ENCODE data around the gene TACR2.
"Not testable (repeated sequence)": the region's sequence is repeated elsewhere in the genome, so short reads cannot be mapped to it uniquely, and the experiment has no call there.

TACR2 gene

DNA sequence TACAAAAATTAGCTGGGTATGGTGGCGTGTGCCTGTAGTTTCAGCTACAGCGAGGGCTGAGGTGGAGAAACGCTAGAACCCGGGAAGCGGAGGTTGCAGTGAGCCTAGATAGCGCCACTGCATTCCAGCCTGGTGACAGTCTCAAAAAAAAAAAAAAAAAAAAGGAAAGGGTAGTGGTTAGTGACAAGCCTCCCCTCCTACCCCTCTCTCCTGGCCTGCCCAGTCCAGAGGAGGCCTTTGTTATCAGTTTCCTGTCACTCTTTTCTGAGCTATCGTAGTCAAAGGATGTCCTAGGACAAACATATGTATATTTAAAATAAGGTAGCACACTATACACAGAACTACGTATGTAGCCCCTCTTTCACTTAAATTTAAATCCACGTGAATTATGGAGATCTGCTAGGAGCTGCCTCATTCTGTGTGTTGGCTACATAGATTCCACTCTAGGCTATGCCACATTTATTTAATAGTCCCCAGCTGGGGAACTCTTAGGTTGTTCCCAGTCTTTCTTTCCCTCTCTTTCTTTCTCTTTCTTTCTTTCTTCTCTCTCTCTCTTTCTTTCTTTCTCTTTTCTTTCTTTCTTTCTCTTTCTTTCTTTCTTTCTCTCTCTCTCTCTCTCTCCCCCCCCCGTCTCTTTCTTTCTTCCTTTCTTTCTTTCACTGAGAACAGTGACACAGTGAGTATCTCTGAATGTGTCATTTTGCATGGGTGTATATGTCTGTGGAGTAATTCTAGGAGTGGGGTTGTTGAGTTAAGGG is 38.5 kb upstream of the TACR2 start:
- H3K9me3 Mint-ChIP-seq = no peaks in the 10 kb centered on the region
- no peak overlapping the region for H3K27ac Mint-ChIP-seq
- ATAC-seq = no peak
- DNase-seq = no peak
- no peak overlapping the region for H3K4me3 Mint-ChIP-seq
- H3K27me3 Mint-ChIP-seq = peaks cover 27% of the 10 kb centered on the region
- peaks cover 28% of the 10 kb centered on the region for H3K4me1 Mint-ChIP-seq

GRCh38 chr10:69453795-69454194 is 37.1 kb upstream of the TACR2 start:
- DNase-seq (no peak), ATAC-seq (no peak)
- Mint-ChIP-seq H3K4me3 (no peak overlapping the region), H3K9me3 (no peaks in the 10 kb centered on the region), H3K4me1 (peaks cover 34% of the 10 kb centered on the region), H3K27me3 (peaks cover 27% of the 10 kb centered on the region), H3K27ac (no peak overlapping the region)

DNA sequence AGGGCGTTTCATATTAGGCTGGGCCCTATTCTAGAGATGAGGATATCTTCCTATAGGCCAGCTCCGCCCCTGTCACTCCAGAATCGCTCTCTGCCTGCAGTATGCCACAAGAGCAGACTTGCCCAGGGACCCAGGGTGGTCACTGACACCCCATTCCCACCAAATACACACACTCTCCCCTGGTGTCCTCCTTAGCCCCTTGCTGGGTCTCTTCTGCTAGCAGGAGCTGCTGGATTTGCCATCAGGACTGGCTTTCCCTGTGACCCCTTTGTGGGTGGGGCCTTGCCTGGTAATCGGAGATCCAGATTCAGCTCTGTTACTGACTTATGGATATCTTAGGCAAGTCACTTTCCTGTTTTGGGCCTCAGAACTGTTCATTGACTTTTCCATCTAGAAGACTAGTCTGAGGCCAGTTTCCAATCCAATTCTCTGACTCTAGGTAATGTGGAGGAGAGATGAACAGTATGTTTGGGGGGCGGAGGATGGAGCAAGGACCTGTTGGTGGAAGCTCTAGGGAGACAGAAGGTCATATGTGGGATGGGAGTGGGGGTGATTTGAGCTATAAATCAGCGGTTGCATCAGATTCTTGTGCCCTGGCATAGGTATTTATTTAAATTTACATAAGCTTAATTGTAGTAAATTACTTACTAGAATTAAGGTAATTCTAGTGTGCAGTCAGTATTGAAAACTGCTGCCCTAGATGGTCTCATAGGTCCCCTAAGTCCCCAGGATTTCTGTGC is 36.1 kb upstream of the TACR2 start:
- DNase-seq = no peak
- H3K4me1 Mint-ChIP-seq = peaks cover 34% of the 10 kb centered on the region
- ATAC-seq = no peak
- H3K27ac Mint-ChIP-seq = no peak overlapping the region
- H3K27me3 Mint-ChIP-seq = peaks cover 27% of the 10 kb centered on the region
- no peaks in the 10 kb centered on the region for H3K9me3 Mint-ChIP-seq
- peak overlapping the region in 1 of 2 donors; percentile 45 for H3K4me3 Mint-ChIP-seq

DNA sequence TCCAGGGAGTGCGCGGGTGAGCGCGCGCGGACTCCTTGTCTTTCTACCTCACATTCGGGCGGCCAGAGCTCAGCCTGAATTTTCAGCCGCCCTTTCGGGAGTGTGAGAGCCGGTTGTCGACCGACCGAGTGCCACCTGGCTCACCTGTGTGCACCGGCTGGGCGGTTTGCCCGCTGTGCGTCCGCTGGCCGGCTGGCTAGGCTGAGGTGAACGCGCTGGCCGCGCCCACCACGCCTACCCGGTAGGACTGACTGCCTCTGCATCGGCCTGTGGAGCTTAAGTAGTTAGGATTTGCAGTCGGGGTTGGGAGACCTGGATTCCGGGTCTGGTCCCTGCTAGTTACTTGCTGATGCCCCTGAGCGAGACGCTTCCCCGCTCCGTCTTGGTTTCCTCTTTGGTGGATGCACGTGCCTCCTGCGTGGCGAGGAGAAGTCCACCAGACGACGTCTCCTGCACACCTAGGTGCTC is 35.1 kb upstream of the TACR2 start:
- peak; percentile 5 for ATAC-seq
- Mint-ChIP-seq H3K27ac (no peak overlapping the region), H3K27me3 (peaks cover 27% of the 10 kb centered on the region), H3K4me1 (peaks cover 29% of the 10 kb centered on the region), H3K9me3 (no peaks in the 10 kb centered on the region), H3K4me3 (peak overlapping the region; percentile 82 to 96)
- no peak for DNase-seq

DNA sequence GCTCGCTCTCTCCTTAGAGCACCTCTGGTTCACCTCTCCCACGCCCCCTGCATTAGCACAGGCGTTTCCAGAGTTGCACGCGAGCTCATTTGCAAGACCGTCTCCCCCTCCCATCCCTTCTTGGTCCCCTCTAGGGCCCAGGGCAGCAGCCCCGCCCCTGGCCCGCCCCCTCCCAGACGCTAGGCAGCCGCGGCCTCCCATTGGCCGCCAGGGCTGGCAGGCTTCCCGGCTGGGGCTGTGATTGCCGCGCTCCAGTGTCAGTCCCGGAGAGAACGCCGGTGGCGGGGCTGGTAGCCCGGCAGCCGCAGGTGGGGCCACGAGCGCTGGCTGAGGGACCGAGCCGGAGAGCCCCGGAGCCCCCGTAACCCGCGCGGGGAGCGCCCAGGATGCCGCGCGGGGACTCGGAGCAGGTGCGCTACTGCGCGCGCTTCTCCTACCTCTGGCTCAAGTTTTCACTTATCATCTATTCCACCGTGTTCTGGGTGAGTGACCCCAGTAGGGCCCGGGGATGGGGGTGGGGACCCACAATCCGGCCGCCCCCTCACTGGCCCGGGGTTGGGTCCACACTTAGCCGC is 34.6 kb upstream of the TACR2 start, which contains the start of gene TSPAN15:
Gene TSPAN15 (plus strand): TSS at position 257 of the 575 bp plus-strand sequence. CDS start 130 bp downstream, at position 387.
- Mint-ChIP-seq H3K4me3 (peak within 1 kb of the TSS; percentile 82 to 96), H3K9me3 (no peaks in the 10 kb centered on the region), H3K27ac (no peak within 1 kb of the TSS), H3K27me3 (peaks cover 27% of the 10 kb centered on the region), H3K4me1 (peaks cover 29% of the 10 kb centered on the region)
- ATAC-seq (peak; percentile 92), DNase-seq (peak; percentile 72 to 75)

DNA sequence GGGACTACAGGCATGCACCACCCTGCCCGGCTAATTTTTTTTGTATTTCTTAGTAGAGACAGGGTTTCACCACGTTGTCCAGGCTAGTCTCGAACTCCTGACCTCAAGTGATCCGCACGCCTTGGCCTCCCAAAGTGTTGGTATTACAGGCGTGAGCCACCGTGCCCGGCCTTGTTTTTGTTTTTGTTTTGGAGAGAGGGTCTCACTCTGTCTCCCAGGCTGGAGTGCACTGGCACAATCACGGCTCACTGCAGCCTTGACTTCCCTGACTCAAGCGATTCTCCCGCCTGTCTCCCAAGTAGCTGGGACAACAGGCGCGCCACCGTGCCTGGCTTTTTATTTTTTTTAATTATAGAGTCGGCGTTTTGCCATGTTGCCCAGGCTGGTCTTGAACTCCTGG is 33.7 kb upstream of the TACR2 start:
- ATAC-seq, H3K9me3 Mint-ChIP-seq, H3K27ac Mint-ChIP-seq, DNase-seq: not testable (repeated sequence)
- H3K27me3 Mint-ChIP-seq = peaks cover 27% of the 10 kb centered on the region
- peak overlapping the region in 1 of 2 donors; percentile 11 for H3K4me3 Mint-ChIP-seq
- peaks cover 29% of the 10 kb centered on the region for H3K4me1 Mint-ChIP-seq

DNA sequence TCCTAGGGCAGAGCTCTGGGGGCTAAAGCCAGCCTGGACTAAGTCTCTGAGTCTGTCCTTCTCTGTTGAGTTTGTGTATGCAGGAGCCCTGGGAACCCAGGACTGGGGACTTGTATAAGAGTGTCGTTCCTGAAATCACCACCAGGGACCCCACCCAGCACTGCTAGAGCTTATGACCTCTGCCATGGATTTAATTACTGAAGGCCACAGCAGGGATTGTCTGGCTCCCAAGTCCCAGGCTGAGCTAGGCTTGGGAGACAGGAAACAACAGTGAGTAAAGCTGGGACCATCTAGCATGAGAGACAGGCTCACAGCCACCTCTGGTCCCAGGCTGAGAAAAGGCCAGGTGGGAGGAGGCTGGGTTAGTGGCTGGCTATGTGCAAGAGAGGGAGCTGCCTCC is 33.1 kb upstream of the TACR2 start:
- Mint-ChIP-seq H3K4me3 (no peak overlapping the region), H3K27me3 (peaks cover 27% of the 10 kb centered on the region), H3K9me3 (no peaks in the 10 kb centered on the region), H3K4me1 (peaks cover 29% of the 10 kb centered on the region), H3K27ac (no peak overlapping the region)
- DNase-seq = peak; percentile 28 to 32
- peak; percentile 69 for ATAC-seq

- no peak for ATAC-seq
- Mint-ChIP-seq H3K4me3 (no peak overlapping the region), H3K27ac (no peak overlapping the region), H3K27me3 (peaks cover 3% of the 10 kb centered on the region), H3K4me1 (peaks cover 18% of the 10 kb centered on the region), H3K9me3 (no peaks in the 10 kb centered on the region)
- DNase-seq = no peak
These were observed 30.0 kb upstream of the TACR2 start for GRCh38 chr10:69446650-69447151.

- no peaks in the 10 kb centered on the region for H3K9me3 Mint-ChIP-seq
- peaks cover 14% of the 10 kb centered on the region for H3K4me1 Mint-ChIP-seq
- ATAC-seq (no peak), DNase-seq (no peak)
- no peak overlapping the region for H3K4me3 Mint-ChIP-seq
- no peaks in the 10 kb centered on the region for H3K27me3 Mint-ChIP-seq
- H3K27ac Mint-ChIP-seq = no peak overlapping the region
These were observed 29.5 kb upstream of the TACR2 start for GRCh38 chr10:69446229-69446628.

DNA sequence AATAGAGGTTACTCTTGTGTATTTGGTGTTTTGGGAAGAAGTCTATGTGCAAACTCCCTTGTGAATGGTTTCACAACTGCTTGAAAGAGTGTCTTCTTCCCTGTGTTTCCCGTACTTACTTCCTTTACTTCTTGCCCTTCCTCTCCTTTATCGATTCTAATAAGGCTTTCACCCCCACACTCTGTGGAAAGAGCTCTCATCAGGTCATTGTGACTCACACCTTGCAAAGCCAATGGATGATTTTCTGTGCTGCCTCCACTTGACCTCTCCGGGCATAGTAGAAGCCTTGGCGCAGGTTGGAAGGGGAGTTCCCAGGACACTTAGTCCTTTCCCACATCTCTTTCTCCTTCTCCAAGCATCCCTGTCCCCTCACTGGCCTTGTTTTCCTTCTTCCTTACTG is 28.3 kb upstream of the TACR2 start:
- no peak overlapping the region for H3K4me3 Mint-ChIP-seq
- H3K9me3 Mint-ChIP-seq = no peaks in the 10 kb centered on the region
- ATAC-seq (no peak), DNase-seq (no peak)
- H3K27me3 Mint-ChIP-seq = no peaks in the 10 kb centered on the region
- H3K4me1 Mint-ChIP-seq = peaks cover 6% of the 10 kb centered on the region
- H3K27ac Mint-ChIP-seq = no peak overlapping the region

GRCh38 chr10:69443354-69443753 is 26.6 kb upstream of the TACR2 start:
- ATAC-seq (no peak), DNase-seq (no peak)
- no peak overlapping the region for H3K4me3 Mint-ChIP-seq
- H3K27me3 Mint-ChIP-seq = peaks cover 8% of the 10 kb centered on the region
- no peaks in the 10 kb centered on the region for H3K9me3 Mint-ChIP-seq
- no peak overlapping the region for H3K27ac Mint-ChIP-seq
- no peaks in the 10 kb centered on the region for H3K4me1 Mint-ChIP-seq

DNA sequence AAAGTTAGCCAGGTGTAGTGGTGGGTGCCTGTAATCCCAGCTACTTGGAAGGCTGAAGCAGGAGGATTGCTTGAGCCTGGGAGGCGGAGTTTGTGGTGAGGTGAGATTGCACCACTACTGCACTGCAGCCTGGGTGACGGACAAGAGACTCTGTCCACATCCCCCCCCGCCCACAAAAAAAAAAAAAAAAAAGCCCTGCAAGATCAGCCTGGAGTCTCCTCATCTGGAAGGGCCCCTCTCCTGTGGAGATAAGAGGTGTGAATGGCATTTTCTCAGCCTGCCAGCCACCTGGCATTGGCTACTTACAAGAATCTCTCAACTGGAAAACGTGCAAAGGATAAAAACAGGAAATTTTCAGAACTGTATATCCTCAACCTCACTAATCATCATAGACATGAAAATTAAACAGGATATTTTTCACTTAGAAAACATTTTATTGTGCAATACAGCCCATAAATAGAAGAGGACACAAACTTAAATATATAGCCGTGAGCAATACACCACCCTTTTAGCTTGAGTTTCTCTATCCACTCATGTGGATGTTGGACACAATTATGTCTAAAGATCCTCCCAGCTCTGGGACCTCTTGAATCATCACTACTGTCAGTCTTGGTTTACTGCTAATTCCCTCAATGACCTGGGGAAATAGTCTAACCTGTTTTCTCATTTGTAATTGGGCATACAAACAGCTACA is 23.2 kb upstream of the TACR2 start:
- no peak overlapping the region for H3K27ac Mint-ChIP-seq
- no peak for ATAC-seq
- H3K9me3 Mint-ChIP-seq = peaks cover 0 to 2% of the 10 kb centered on the region in 2 donors
- H3K4me1 Mint-ChIP-seq = no peaks in the 10 kb centered on the region
- no peak for DNase-seq
- peaks cover 8% of the 10 kb centered on the region for H3K27me3 Mint-ChIP-seq
- no peak overlapping the region for H3K4me3 Mint-ChIP-seq

DNA sequence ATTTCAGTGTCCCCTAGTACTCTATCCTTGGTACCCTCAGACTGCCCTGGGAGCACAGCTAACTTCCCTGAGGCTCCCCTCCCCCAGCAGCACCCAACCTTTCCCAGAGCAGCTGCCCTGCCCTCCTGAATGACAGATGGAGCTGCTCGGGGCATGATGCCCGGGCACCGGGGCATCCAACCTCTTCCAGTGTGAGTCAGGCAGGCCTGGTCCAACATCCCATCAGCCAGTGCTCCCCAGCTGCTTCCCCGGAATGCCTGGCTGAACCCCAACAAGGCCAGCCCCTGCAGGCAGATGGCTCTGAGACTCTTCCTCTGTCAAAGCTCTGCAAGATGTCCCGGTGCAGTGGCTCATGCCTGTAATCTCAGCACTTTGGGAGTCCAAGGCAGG is 22.6 kb upstream of the TACR2 start:
- Mint-ChIP-seq H3K4me3 (no peak overlapping the region), H3K4me1 (no peaks in the 10 kb centered on the region), H3K27me3 (peaks cover 8% of the 10 kb centered on the region), H3K27ac (no peak overlapping the region), H3K9me3 (peaks cover 0 to 5% of the 10 kb centered on the region in 2 donors)
- DNase-seq (no peak), ATAC-seq (no peak)

DNA sequence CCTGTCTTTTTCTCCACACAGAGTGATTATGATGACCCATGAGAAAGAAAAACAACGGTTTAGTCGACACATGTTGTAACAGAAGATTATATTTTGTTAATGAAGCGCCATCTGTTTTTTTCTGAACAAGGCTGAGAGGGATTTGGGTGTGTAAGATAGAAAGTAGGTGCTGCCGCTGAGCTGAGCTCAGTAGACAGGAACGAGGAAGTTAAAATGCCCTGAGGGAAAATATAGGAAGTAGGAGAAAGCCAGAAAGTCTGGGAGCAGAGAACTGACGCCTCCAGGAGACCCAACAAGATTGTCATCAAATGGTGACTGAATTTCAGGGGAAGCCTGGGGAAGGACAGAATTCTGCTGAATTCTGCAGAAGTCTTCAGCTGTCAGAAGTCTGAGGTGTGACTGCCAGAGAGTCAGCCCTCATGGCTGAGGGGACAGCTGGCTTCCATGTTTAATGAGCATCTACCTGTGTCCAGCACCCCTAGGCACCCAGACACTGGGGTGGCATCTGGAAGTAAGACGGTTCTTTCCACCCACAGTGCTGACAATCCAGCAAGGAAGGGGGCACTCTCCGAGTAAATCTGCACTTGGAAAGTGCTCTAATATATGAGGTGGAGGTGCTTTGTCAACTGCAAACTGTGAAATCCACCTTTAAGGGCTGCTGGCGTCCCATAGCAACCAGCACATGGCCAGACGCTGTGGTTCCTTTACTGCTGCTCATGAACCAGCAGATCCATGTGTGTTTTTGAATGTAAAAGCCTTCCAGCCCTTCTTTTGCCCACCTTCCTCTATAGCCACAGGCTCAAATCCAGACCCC is 22.0 kb upstream of the TACR2 start:
- H3K27me3 Mint-ChIP-seq = peaks cover 8% of the 10 kb centered on the region
- no peak for ATAC-seq
- H3K4me3 Mint-ChIP-seq = no peak overlapping the region
- H3K9me3 Mint-ChIP-seq = peaks cover 0 to 5% of the 10 kb centered on the region in 2 donors
- no peaks in the 10 kb centered on the region for H3K4me1 Mint-ChIP-seq
- DNase-seq = no peak
- H3K27ac Mint-ChIP-seq = no peak overlapping the region
